Choroid plexus epithelial cell (primary cell): ENCODE data around the gene EXD2.
A peak's percentile ranks its signal among the peaks of the same experiment; 100 is the strongest.
"Not testable (repeated sequence)": the region's sequence is repeated elsewhere in the genome, so short reads cannot be mapped to it uniquely, and the experiment has no call there.

Source experiments
- DNase-seq: peaks from one replicate; pipeline ENCODE4 v3.0.0-alpha.2; 2010; ENCODE audit warnings: low read depth
- H3K4me3 ChIP-seq: 2 replicates; pipeline ENCODE4 v1.5.1; 2011; ENCODE audit warnings: low read depth, mild to moderate bottlenecking, control low read depth, low read length, moderate library complexity
- CTCF ChIP-seq: conservative IDR thresholded peaks from 2 replicates; pipeline ENCODE4 v1.5.1; 2011; ENCODE audit warnings: low read depth, mild to moderate bottlenecking, control low read depth, inconsistent platforms, low read length, moderate library complexity

Gene EXD2

GRCh38 chr14:69161590-69161989 is 29.7 kb upstream of the EXD2 start:
- DNase-seq: no peak
- no peak for TF ChIP-seq CTCF
- H3K4me3 ChIP-seq: no peak overlapping the region

DNA sequence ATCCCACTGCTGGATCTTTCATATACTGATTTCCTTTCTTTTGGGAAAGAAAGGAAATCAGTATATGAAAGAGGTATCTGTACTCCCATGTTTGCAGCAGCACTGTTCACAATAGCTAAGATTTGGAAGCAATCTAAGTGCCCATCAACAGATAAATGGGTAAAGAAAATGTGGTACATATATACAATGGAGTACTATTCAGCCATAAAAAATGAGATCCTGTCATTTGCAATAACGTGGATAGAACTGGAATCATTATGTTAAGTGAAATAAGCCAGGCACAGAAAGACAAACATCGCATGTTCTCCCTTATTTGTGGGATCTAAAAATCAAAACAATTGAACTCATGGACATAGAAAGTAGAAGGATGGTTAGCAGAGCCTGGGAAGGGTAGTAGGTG is 25.5 kb upstream of the EXD2 start:
- DNase-seq, H3K4me3 ChIP-seq: not testable (repeated sequence)

DNA sequence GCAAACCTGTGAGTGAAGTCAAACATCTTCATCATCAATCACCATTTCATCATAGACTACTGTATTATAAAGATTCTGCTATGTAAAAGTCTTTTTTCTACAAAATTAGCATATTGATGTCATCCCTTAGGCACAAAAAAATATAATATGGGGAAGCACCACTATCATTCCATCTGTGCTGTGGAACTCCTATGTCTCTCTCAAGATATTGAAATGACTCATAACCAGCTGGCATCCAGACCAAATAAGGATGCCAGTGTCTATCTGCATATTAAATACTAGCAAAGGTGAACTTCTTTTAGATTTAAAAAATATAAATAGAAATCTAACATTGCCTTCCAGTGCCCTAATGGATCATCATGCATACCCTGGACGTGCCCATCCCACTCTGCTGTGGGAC is 20.5 kb upstream of the EXD2 start:
- no peak for DNase-seq
- no peak for TF ChIP-seq CTCF
- H3K4me3 ChIP-seq: no peak overlapping the region

DNA sequence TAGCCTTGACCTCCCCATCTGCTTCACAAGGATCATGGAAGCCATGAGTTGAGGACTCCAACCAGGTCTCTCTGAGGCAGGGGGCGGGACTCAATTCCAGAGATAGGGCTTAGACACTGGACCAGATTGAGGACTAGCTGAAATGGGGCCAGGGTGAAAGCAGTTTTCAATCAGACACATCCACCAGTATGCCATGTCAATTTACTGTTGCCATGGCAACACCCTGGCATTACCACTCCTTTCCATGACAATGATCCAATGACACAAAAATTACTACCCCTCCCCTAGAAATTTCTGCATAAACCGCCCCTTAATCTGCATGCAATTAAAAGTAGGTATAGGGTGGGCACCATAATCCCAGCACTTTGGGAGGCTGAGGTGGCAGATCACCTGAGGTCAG is 19.7 kb upstream of the EXD2 start:
- no peak overlapping the region for H3K4me3 ChIP-seq
- DNase-seq: no peak
- no peak for TF ChIP-seq CTCF

GRCh38 chr14:69175130-69175529 is 16.2 kb upstream of the EXD2 start:
- H3K4me3 ChIP-seq: no peak overlapping the region
- DNase-seq: no peak
- TF ChIP-seq CTCF: no peak

DNA sequence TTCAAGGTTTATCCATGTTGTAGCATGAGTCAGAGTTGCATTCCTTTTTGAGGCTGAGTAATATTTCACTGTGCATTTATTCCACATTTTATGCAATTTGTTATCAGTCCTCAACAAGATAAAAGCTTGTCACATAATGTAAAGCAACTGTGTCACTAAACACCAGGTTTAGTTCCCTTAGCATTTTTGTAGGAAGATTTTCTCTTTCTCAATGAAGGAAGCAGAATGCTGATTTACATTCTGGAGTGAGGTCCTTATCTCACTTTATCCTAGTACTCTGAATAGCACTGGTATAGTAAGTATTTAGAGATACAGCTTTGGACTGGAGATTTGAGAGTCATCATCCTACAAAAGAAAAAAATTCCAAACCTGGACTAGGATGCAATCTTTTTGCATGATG is 9.8 kb upstream of the EXD2 start:
- DNase-seq: no peak
- no peak overlapping the region for H3K4me3 ChIP-seq
- TF ChIP-seq CTCF: no peak

GRCh38 chr14:69182580-69182979 is 8.7 kb upstream of the EXD2 start:
- not testable (repeated sequence) for H3K4me3 ChIP-seq, DNase-seq

GRCh38 chr14:69183735-69184134 is 7.6 kb upstream of the EXD2 start:
- no peak for TF ChIP-seq CTCF
- peak; percentile 67 for DNase-seq
- no peak overlapping the region for H3K4me3 ChIP-seq
